CD1c-positive myeloid dendritic cell (primary cell): ENCODE measurements around the gene UGT8.
"Not testable (repeated sequence)": the region's sequence is repeated elsewhere in the genome, so short reads cannot be mapped to it uniquely, and the experiment has no call there.

Experiments
- DNase-seq: peaks from one replicate; pipeline ENCODE4 v3.0.0-alpha.2; 2016; ENCODE audit errors: extremely low spot score

UGT8 gene, protein sequence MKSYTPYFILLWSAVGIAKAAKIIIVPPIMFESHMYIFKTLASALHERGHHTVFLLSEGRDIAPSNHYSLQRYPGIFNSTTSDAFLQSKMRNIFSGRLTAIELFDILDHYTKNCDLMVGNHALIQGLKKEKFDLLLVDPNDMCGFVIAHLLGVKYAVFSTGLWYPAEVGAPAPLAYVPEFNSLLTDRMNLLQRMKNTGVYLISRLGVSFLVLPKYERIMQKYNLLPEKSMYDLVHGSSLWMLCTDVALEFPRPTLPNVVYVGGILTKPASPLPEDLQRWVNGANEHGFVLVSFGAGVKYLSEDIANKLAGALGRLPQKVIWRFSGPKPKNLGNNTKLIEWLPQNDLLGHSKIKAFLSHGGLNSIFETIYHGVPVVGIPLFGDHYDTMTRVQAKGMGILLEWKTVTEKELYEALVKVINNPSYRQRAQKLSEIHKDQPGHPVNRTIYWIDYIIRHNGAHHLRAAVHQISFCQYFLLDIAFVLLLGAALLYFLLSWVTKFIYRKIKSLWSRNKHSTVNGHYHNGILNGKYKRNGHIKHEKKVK

GRCh38 chr4:114598191-114599121 is at the start of gene UGT8:
TSS of gene UGT8 (plus strand) at chr4:114598807. CDS start at chr4:114622881, 24,074 bp downstream.
- DNase-seq: peak; percentile 5

DNA sequence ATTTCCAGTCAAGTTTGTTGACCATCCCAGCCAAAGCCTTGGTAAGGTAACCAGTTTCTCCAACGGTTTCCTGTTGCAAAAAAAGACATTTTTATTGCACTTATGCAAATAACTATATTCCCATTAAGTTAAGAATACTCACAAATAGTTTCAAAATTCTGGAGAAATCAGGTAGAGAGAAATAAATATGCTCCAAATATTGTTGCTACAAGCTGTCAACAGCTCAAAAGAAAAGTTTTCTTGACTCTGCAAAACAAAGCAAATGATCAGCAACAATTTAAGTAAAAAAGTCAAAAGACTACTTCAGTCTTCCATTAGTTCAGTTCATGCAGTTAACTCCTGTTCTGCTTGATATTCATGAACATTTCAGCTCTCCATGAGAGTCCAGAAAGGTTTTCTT is 49.0 kb upstream of the UGT8 start:
- DNase-seq: no peak

DNA sequence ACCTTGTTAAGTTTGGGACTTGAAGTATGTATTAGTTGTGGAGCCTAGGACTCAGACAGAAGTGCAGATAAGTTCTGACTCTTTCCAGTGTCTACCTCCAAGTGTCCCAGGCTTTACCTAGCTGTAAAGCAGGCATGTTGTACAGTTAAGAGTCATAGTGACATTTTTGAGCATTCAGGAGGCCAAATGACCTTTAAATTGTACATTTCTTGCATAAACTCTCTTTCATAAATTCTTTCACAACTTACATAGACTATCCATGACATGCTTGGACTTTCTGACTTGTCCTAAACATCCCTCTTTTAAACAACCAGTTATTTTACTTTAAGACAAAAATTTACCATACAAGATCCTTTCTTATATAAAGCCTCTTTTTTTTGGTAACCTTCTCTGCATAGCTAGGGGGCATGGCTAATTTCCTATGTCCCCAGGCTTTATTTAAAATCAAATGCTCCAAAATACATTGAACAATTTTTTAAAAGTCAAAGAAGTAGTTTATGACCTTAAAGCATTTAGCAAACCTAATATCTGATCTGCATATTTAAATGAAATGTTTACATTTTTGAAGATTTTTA is 40.1 kb upstream of the UGT8 start:
- DNase-seq: no peak

DNA sequence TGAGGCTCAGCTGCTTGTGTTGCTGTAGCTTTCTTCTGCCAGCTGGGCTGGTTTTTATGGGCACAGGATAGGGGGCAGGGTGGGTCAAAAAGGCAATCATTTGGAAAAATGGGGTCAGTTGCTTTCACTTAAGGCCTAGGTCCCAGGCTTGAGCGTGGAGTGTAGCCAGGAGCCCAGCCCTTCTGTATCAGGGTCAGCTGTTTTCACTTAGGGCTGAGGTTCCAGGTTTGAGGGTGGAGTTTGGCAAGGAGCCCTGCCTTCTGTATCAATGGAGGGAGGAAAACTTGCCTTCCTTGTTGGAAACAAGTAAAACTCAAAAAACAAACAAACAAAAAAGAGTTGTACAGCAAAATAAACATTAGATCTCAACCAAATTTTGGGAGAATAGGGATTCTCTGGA is 37.0 kb upstream of the UGT8 start:
- no peak for DNase-seq

DNA sequence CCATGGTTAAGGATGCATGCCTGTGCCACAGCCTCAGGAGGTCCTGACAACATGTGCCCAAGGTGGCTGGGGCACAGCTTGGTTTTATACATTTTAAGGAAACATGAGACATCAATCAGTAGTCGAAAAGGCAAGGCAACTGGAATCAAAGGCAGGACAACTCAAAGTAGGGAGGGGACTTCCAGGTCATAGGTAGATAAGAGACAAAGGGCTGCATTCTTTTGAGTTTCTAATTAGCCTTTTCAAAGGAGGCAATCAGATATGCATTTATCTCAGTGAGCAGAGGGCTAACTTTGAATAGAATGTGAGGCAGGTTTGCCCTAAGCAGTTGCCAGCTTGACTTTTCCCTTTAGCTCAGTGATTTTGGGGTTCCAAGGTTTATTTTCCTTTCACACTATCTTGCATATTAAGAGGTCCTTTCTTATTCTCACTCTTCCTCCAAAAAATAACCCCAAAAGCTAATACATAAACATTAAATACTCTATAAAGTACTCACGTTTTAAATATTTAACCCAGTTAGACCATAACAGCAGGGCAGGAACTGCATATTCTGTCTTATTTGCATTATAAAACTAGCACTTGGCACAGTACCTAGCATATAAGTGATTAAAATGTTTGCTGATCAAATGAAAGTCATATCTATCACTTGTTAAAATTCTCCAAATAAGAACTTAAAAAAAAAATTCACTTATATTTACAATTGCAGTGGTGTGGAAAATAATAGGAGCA is 36.3 kb upstream of the UGT8 start:
- no peak for DNase-seq

- no peak for DNase-seq
Measured at GRCh38 chr4:114563536-114564315, 34.9 kb upstream of the UGT8 start.

GRCh38 chr4:114577386-114577785 is 21.2 kb upstream of the UGT8 start:
- DNase-seq: no peak

GRCh38 chr4:114582621-114583020 is 16.0 kb upstream of the UGT8 start:
- no peak for DNase-seq

- no peak for DNase-seq
Measured at GRCh38 chr4:114588305-114588704, 10.3 kb upstream of the UGT8 start.

- DNase-seq: not testable (repeated sequence)
Measured at GRCh38 chr4:114590360-114590759, 8.2 kb upstream of the UGT8 start.

DNA sequence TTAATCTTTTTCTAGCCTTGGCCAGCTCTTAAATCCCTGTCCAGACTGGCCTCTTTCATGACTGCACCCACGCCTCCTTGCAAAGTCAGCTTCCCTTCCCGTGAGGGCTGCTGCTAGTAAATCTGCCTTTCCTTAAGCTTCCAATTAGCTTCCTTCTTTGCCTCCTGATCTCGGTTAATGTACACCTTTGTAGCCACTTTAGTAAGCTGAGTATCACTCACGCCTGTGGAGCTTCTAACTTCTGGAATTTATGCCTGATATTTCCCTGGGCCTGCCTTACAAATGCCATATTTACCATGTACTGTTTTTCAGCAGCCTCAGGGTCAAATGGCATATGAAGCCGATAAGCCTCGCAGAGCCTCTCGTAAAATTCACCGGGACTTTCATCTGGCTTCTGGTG is 5.1 kb upstream of the UGT8 start:
- no peak for DNase-seq

DNA sequence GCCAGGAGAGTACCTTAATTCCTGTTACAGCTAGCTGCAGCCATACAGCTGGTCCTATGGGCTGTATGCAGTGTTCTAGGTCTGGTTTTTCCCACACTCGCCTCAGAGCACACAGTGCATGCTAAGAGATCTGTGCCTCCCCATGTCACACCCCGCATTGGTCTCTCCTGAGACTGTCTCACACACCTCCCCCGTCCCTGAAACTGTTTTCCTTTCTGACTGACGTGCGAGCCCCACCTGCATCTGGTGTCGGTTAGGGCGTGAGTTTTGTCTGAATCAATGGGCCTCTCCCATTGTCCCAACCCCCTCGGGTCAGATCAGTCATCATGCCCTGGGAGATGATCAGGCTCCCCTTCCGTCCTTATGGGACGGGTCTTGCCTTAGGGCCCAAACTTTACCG is 3.4 kb upstream of the UGT8 start:
- DNase-seq: no peak

DNA sequence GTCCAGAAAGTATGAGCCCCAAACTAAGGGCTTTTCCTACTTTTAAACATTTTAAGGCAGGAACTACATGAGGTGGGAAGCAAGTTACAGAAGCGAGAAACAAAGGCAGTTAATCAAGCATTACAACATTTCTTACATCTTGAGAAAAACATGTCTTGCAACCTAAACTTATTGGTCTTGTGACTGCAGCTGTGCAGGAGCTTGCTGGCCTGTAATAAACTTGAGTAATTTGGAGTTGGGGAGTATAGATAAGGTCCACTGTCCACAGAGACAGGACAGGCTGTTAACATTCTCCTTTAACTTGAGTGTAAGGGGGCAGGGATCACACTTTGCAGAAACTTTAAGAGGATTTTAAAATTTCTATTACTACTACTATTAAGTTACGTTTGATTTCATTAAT is 2.7 kb upstream of the UGT8 start:
- no peak for DNase-seq

DNA sequence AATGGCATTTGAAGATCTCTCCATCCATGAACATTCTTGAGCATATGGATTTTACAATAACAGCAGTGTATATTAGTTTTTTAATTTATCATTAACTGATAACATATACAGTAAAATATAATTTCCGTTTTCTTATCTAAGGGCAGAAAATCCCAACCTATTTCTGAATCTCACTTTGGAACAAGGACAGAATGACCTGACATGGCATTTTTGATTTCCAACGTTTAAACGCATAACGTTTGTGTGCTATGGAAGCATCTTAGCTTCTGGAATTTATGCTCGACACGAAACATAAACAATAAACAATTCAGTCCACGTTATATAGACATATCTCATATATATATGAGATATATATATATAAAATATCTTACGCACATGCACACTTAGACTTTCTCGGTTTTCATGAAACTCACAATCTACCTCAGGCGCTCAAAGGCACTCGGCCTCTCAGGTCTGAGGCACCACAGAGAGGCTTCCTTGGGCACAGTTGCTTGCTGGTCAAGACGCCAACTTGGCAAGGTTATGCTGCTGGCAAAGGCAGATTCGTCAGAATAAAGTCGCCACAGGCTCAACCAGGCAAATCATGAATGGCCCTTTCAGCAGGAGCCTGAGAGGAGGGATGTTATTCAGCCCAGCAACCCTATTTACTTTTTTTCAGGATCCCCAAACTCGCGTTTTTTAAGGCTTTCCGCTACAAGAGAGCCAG is 1.0 kb upstream of the UGT8 start:
- DNase-seq: no peak

DNA sequence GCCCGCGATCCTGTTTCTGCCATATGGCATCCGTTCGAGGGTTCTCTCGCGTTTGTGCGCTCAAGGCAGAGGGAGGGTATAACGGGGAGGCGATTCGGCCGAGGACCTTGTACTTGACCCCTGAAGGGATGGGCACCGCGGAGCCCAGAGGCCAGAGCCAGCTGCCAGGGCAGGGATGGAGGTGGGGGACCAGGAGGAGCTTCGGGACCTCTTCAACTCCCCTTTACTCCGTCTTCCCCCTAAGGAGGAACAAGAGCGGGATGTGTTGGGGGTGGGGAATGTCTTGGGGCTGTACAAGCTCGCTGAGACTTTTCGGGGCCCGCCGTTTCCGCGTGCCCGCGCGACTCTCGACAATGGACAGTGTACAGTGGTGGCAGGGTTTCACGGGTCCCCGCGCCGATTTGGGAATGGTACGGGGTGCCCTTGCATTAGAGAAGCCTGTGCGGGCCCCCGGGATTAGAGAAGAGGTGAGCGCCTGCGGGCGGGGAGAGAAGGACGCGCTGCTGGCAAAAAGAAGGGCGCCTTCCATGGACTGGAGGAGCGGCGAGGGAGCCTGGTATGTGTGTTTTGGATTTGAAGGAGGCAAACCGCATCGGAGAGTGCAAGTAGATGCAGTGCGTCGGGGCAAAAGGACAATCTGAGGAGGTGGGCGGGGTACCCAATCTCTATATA is 760 bp downstream of the UGT8 start:
- no peak for DNase-seq

DNA sequence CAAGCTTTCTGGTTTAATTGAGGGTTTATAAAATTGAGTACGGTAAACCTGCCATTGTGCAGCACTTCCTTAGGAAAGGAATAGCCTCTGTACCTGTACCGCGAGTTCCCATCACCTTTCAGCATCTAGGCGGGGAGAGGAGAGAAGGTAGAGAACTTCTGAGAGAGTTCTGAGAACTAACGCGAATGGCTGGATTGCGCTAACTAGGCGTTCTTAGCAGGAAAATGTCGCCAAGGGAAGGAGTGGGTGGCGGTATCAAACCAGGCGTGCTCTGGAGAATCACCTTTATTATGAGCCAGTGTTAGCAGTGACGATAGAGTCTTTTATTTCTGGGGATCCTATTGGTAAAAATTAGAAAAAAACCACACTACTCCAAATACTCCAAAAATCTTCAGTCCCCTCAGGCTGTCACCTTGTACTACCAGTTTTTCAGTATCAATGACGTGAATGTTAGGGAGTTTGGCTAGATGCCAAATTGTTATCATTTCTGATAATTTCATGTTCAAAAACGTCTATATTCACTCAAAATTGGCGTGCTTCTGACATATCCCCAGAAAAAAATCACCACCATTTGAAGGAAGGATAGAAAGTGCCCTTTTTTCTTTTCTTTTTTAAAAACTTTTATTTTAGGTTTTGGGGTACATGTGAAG is 1.4 kb downstream of the UGT8 start:
- DNase-seq: no peak

DNA sequence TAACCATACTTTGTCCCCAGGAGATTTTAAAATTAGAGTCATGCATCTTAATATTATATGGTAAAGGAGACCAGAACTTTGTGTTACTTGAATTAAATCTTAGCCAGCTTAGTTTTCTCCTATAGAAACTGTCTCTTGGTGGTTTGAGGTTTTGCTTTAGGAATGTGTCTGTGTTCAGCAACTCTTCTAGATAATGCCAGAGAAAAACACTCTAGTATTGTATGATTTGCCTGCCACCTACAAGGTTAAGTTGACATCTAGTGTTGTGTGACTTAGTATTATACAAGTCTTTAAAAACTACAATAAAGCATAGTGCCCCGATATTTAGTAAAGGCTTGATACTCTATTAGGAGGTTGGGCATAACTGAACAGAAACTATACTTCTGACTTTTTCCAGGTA is 2.1 kb downstream of the UGT8 start:
- DNase-seq: no peak

GRCh38 chr4:114601304-114602052 is 2.9 kb downstream of the UGT8 start:
- no peak for DNase-seq
